GM21381 (cell line): Measurements from ENCODE around the gene NRP1.
"Not testable (repeated sequence)": the region's sequence is repeated elsewhere in the genome, so short reads cannot be mapped to it uniquely, and the experiment has no call there.

ENCODE experiments used
- ATAC-seq: cut with Tn5 transposase; IDR thresholded peaks from one replicate; pipeline ENCODE4 v1.9.1; 2021; ENCODE audit warnings: mild to moderate bottlenecking, moderate library complexity; ENCODE audit not compliant: unreplicated experiment

NRP1 gene

GRCh38 chr10:33240931-33241330 is 93.5 kb downstream of the NRP1 start:
- no peak for ATAC-seq

GRCh38 chr10:33240258-33240657 is 94.2 kb downstream of the NRP1 start:
- ATAC-seq, result no peak

GRCh38 chr10:33239257-33239656 is 95.2 kb downstream of the NRP1 start:
- ATAC-seq, result no peak

GRCh38 chr10:33238643-33239042 is 95.8 kb downstream of the NRP1 start:
- no peak for ATAC-seq

GRCh38 chr10:33237736-33238624 is 96.5 kb downstream of the NRP1 start:
- ATAC-seq, result no peak

GRCh38 chr10:33236916-33237315 is 97.6 kb downstream of the NRP1 start:
- no peak for ATAC-seq

GRCh38 chr10:33235951-33236350 is 98.5 kb downstream of the NRP1 start:
- no peak for ATAC-seq

GRCh38 chr10:33235251-33235884 is 99.1 kb downstream of the NRP1 start:
- no peak for ATAC-seq

GRCh38 chr10:33234831-33235237 is 99.6 kb downstream of the NRP1 start:
- ATAC-seq, result no peak

GRCh38 chr10:33233635-33234034 is 100.8 kb downstream of the NRP1 start:
- no peak for ATAC-seq

- no peak for ATAC-seq
Measured at GRCh38 chr10:33233221-33233620, 101.2 kb downstream of the NRP1 start.

- no peak for ATAC-seq
Measured at GRCh38 chr10:33231621-33232350, 102.7 kb downstream of the NRP1 start.

GRCh38 chr10:33229949-33230267 is 104.6 kb downstream of the NRP1 start:
- ATAC-seq, result no peak

- ATAC-seq, result no peak
Measured at GRCh38 chr10:33229252-33229948, 105.1 kb downstream of the NRP1 start.

GRCh38 chr10:33228426-33228825 is 106.0 kb downstream of the NRP1 start:
- no peak for ATAC-seq

- no peak for ATAC-seq
Measured at GRCh38 chr10:33227489-33227888, 107.0 kb downstream of the NRP1 start.

GRCh38 chr10:33224251-33224965 is 110.1 kb downstream of the NRP1 start:
- no peak for ATAC-seq

GRCh38 chr10:33223326-33224000 is 111.0 kb downstream of the NRP1 start:
- no peak for ATAC-seq

- ATAC-seq, result not testable (repeated sequence)
Measured at GRCh38 chr10:33222304-33222703, 112.2 kb downstream of the NRP1 start.

GRCh38 chr10:33217854-33218253 is 116.6 kb downstream of the NRP1 start:
- ATAC-seq, result no peak
